K562 (cell line): ENCODE results near the gene BFSP1. TPM values are rescaled to one million over a fixed set of nuclear protein-coding genes. Genes with fewer than 3 reads are reported as not detected.
A peak's percentile ranks its signal among the peaks of the same experiment; 100 is the strongest.

Experiments used
- CBX3 ChIP-seq, 2 experiments: IDR thresholded peaks; 1 replicate in 1 of 2; 2 replicates in 1 of 2; pipeline ENCODE4 v1.6.1; 2012; ENCODE audit warnings: inconsistent platforms in 2 of 2, low read length in 2 of 2, borderline replicate concordance in 1 of 2, control low read depth in 1 of 2
- CHCHD3 ChIP-seq: fragments of 250-450 bp; sonication (Bioruptor Pico); IDR thresholded peaks from 2 replicates; pipeline ENCODE4 v2.1.2; 2022; ENCODE audit warnings: mild to moderate bottlenecking
- ETV1 ChIP-seq: fragments of 450-650 bp; conservative IDR thresholded peaks from 2 replicates; pipeline ENCODE4 v1.6.1; 2016; ENCODE audit warnings: missing genetic modification characterization, control low read depth, low read depth, missing compliant biosample characterization
- GABPB2 ChIP-seq: fragments of 250-450 bp; sonication (Bioruptor Pico); conservative IDR thresholded peaks from 2 replicates; pipeline ENCODE4 v1.5.1; 2021; ENCODE audit warnings: mild to moderate bottlenecking
- KLF10 ChIP-seq: fragments of 250-450 bp; sonication (Bioruptor Pico); IDR thresholded peaks from 2 replicates; pipeline ENCODE4 v1.6.1; 2021; ENCODE audit warnings: matching md5 sums
- NCOA1 ChIP-seq: fragments of 450-650 bp; IDR thresholded peaks from 2 replicates; pipeline ENCODE4 v1.6.1; 2016; ENCODE audit warnings: low read depth
- NFIX ChIP-seq: fragments of 250-450 bp; sonication (Bioruptor Pico); IDR thresholded peaks from 2 replicates; pipeline ENCODE4 v1.4.0; 2020; ENCODE audit warnings: low read depth, mild to moderate bottlenecking, moderate library complexity
- RBM22 ChIP-seq: fragments of 200-400 bp; formaldehyde crosslinking; IDR thresholded peaks from 2 replicates; pipeline ENCODE4 v1.6.1; 2018; ENCODE audit warnings: low read length, low read depth; ENCODE audit not compliant: poor library complexity, severe bottlenecking
- RFX7 ChIP-seq: fragments of 250-450 bp; sonication (Bioruptor Pico); IDR thresholded peaks from 2 replicates; pipeline ENCODE4 v1.5.1; 2021; ENCODE audit warnings: mild to moderate bottlenecking
- SMAD1 ChIP-seq: fragments of 150-350 bp; IDR thresholded peaks from 2 replicates; pipeline ENCODE4 v1.6.1; 2014; ENCODE audit warnings: low read length, low read depth; ENCODE audit not compliant: partially characterized antibody
- TFAM ChIP-seq: fragments of 250-450 bp; sonication (Bioruptor Pico); conservative IDR thresholded peaks from 2 replicates; pipeline ENCODE4 v1.5.0; 2021; ENCODE audit warnings: mild to moderate bottlenecking, moderate library complexity
- TOE1 ChIP-seq, 2 experiments: fragments of 450-650 bp in 1 of 2; sonication (generic) in 1 of 2; formaldehyde crosslinking in 1 of 2; IDR thresholded peaks; 2 replicates each; pipeline versions ENCODE4 v1.7.1 to v1.8.0; 2016 to 2022; ENCODE audit warnings: borderline replicate concordance in 2 of 2, mild to moderate bottlenecking in 2 of 2, antibody characterized with exemption in 1 of 2, inconsistent platforms in 1 of 2, low read depth in 1 of 2, missing genetic modification reagents in 1 of 2, moderate library complexity in 1 of 2
- TRIM24 ChIP-seq, 2 experiments: fragments of 450-650 bp; IDR thresholded peaks; 2 replicates each; pipeline ENCODE4 v1.6.1; 2016
- XRCC4 ChIP-seq: IDR thresholded peaks from one replicate; pipeline ENCODE4 v1.6.1; 2011; ENCODE audit not compliant: insufficient read depth, insufficient read length; ENCODE audit errors: extremely low read depth
- ZC3H11A ChIP-seq: IDR thresholded peaks from 2 replicates; pipeline ENCODE4 v1.6.1; 2012; ENCODE audit warnings: low read depth, low read length, improper control_type of control experiment
- ZNF224 ChIP-seq: sonication (generic); formaldehyde crosslinking; IDR thresholded peaks from 2 replicates; pipeline ENCODE4 v1.8.0; 2022; ENCODE audit warnings: mild to moderate bottlenecking, missing genetic modification reagents
- ZNF311 ChIP-seq: fragments of 250-450 bp; sonication (Bioruptor Pico); IDR thresholded peaks from 2 replicates; pipeline ENCODE4 v1.4.0; 2020; ENCODE audit warnings: mild to moderate bottlenecking, moderate library complexity
- ZNF584 ChIP-seq: fragments of 200-800 bp; sonication (Bioruptor generic); IDR thresholded peaks from 2 replicates; pipeline ENCODE4 v1.6.1; 2016; ENCODE audit warnings: low read depth, mild to moderate bottlenecking, missing genetic modification characterization, missing compliant biosample characterization
- ZNF696 ChIP-seq: fragments of 250-450 bp; sonication (Bioruptor Pico); conservative IDR thresholded peaks from 2 replicates; pipeline ENCODE4 v1.4.0; 2020; ENCODE audit warnings: mild to moderate bottlenecking, moderate library complexity
- ZNF780A ChIP-seq: fragments of 250-450 bp; sonication (Bioruptor Pico); IDR thresholded peaks from 2 replicates; pipeline ENCODE4 v1.5.0; 2021; ENCODE audit warnings: mild to moderate bottlenecking
- polyA plus RNA-seq, 8 experiments: library from polyadenylated mRNA; depleted of rRNA in 4 of 8; stranded (reverse) in 5 of 8; unstranded in 3 of 8; fragments of >200 nt; fragmentation: Nextera tagmentation in 2 of 8; fragmentation: Illumina TruSeq in 1 of 8; extraction: Ambion mirVana in 2 of 8; extraction: Trizol in 1 of 8; gene quantifications; 2 replicates each; pipeline versions ENCODE4 v1.2.1 to v1.2.3, GENCODE V29; 2011 to 2014; ENCODE audit warnings: inconsistent platforms in 1 of 8, missing spikeins in 1 of 8
- total RNA-seq, 7 experiments: library from RNA; depleted of rRNA in 6 of 7; stranded (reverse); fragments of >200 nt in 6 of 7; fragmentation: Illumina TruSeq in 2 of 7; extraction: Trizol in 2 of 7; gene quantifications; 2 replicates each; pipeline versions ENCODE4 v1.2.1 to v1.2.3, GENCODE V29; 2011 to 2021; ENCODE audit warnings: low replicate concordance in 1 of 7
- TF ChIP-seq, protein P1 (sequence below): fragments of 250-450 bp; sonication (Bioruptor Pico); IDR thresholded peaks from 2 replicates; pipeline ENCODE4 v1.8.0; 2021; ENCODE audit warnings: mild to moderate bottlenecking, moderate library complexity
- TF ChIP-seq, protein P2 (sequence below): sonication (generic); formaldehyde crosslinking; IDR thresholded peaks from 2 replicates; pipeline ENCODE4 v1.8.0; 2022; ENCODE audit warnings: mild to moderate bottlenecking, missing genetic modification reagents
- TF ChIP-seq, protein P3 (sequence below): fragments of 250-450 bp; sonication (Bioruptor Pico); IDR thresholded peaks from 2 replicates; pipeline ENCODE4 v1.5.0; 2021; ENCODE audit warnings: mild to moderate bottlenecking, borderline replicate concordance
- TF ChIP-seq, protein P4 (sequence below): fragments of 250-450 bp; sonication (Bioruptor Pico); IDR thresholded peaks from 2 replicates; pipeline ENCODE4 v1.4.0; 2020

BFSP1 gene
- total and polyA plus RNA-seq, 9 of the 15 experiments (the other 6 are each of a cell fraction or from before 2014, with no cell fraction given), result 0.09 to 0.86 (median 0.40) TPM

DNA sequence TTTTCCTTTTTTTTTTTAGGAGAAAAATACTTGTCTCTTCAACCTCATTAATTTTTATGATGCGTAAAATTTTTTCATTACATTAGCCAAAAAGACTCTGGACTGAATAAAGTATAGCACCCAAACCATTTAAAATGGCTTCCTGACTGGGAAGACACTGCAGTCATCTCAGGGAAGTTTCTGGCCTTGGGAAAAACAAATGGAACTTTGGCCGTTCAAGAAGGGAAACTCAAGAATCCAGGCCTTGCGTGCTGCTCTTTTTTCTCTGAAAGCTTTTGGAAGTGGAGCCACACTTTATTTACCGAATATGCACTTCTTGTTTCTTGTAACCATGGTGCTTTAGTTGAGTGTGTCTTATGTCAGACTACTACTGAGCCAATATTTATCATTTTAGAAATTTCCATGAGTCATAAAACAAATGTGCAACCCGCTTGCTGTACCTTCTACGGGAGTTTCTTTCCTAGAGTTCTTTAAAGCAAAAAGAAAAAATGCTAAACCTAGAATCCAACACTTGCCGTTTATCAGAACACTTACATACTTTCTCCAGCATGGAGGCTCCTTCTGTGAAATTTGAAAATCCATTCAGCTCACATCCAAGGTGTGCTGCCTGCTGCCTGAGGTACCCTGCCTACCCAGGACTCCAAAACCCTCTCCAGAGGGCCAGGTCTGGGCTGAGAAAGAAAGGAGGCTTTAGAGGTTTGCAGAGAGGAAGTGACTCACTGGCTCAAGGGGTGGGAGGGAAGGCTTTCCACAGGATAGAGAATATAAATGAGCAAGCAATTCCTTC, 27.2 kb upstream of the BFSP1 start (continued):
- TF ChIP-seq, protein P1, sequence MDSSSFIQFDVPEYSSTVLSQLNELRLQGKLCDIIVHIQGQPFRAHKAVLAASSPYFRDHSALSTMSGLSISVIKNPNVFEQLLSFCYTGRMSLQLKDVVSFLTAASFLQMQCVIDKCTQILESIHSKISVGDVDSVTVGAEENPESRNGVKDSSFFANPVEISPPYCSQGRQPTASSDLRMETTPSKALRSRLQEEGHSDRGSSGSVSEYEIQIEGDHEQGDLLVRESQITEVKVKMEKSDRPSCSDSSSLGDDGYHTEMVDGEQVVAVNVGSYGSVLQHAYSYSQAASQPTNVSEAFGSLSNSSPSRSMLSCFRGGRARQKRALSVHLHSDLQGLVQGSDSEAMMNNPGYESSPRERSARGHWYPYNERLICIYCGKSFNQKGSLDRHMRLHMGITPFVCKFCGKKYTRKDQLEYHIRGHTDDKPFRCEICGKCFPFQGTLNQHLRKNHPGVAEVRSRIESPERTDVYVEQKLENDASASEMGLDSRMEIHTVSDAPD (CRISPR knock-in tag), result no peak
- TF ChIP-seq, protein P2, sequence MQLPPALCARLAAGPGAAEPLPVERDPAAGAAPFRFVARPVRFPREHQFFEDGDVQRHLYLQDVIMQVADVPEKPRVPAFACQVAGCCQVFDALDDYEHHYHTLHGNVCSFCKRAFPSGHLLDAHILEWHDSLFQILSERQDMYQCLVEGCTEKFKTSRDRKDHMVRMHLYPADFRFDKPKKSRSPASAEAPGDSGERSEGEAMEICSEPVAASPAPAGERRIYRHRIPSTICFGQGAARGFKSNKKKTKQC (CRISPR knock-in tag), result no peak
- TF ChIP-seq, protein P3, sequence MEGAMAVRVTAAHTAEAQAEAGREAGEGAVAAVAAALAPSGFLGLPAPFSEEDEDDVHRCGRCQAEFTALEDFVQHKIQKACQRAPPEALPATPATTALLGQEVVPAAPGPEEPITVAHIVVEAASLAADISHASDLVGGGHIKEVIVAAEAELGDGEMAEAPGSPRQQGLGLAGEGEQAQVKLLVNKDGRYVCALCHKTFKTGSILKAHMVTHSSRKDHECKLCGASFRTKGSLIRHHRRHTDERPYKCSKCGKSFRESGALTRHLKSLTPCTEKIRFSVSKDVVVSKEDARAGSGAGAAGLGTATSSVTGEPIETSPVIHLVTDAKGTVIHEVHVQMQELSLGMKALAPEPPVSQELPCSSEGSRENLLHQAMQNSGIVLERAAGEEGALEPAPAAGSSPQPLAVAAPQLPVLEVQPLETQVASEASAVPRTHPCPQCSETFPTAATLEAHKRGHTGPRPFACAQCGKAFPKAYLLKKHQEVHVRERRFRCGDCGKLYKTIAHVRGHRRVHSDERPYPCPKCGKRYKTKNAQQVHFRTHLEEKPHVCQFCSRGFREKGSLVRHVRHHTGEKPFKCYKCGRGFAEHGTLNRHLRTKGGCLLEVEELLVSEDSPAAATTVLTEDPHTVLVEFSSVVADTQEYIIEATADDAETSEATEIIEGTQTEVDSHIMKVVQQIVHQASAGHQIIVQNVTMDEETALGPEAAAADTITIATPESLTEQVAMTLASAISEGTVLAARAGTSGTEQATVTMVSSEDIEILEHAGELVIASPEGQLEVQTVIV (CRISPR knock-in tag), result no peak
- TF ChIP-seq ZNF780A (CRISPR knock-in tag) (no peak), GABPB2 (CRISPR knock-in tag) (no peak), SMAD1 (no peak), KLF10 (no peak), ZNF584 (CRISPR knock-in tag) (0 out of 2 replicates have a peak, but pooled peaks have one; percentile 39), TRIM24 (IDR thresholded peaks at IDR 0.05) (no peak), CBX3 (IDR thresholded peaks at IDR 0.05; ENCODE audit: borderline replicate concordance in 1 of 2, low read length in 2 of 2) (no peak), TOE1 (IDR thresholded peaks at IDR 0.05; ENCODE audit: borderline replicate concordance) (no peak), TOE1 (CRISPR knock-in tag; IDR thresholded peaks at IDR 0.05; ENCODE audit: borderline replicate concordance, low read depth) (no peak), ZNF311 (CRISPR knock-in tag) (no peak), ZC3H11A (no peak), ETV1 (tag) (peak; percentile 43; the same call in 1 of the 2 replicates), TFAM (CRISPR knock-in tag) (no peak), NCOA1 (no peak), CHCHD3 (CRISPR knock-in tag) (no peak), RFX7 (CRISPR knock-in tag) (no peak), XRCC4 (no peak), ZNF696 (CRISPR knock-in tag) (no peak), ZNF224 (no peak), RBM22 (no peak), NFIX (no peak)
- TF ChIP-seq, protein P4, sequence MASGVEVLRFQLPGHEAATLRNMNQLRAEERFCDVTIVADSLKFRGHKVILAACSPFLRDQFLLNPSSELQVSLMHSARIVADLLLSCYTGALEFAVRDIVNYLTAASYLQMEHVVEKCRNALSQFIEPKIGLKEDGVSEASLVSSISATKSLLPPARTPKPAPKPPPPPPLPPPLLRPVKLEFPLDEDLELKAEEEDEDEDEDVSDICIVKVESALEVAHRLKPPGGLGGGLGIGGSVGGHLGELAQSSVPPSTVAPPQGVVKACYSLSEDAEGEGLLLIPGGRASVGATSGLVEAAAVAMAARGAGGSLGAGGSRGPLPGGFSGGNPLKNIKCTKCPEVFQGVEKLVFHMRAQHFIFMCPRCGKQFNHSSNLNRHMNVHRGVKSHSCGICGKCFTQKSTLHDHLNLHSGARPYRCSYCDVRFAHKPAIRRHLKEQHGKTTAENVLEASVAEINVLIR (CRISPR knock-in tag), result no peak
